DOHH2 (cell line): ENCODE data around the gene PHRF1.

Experiments used
- H3F3A ChIP-seq: fragments of 200-600 bp; sonication (generic), shearing (Covaris generic); 2 replicates; pipeline ENCODE4 v1.6.0; 2016; ENCODE audit warnings: antibody characterized with exemption, mild to moderate bottlenecking; ENCODE audit not compliant: control insufficient read depth, insufficient read depth
- H3K27ac ChIP-seq: fragments of 200-600 bp; sonication (generic); 2 replicates; pipeline ENCODE4 v1.5.1; 2014; ENCODE audit warnings: low read depth, mild to moderate bottlenecking, low read length, moderate library complexity
- H3K27me3 ChIP-seq: fragments of 200-600 bp; sonication (generic); 2 replicates; pipeline ENCODE4 v1.6.1; 2014; ENCODE audit warnings: mild to moderate bottlenecking, low read length, mixed read lengths; ENCODE audit not compliant: control insufficient read depth
- H3K36me3 ChIP-seq: fragments of 200-600 bp; sonication (generic); 2 replicates; pipeline ENCODE4 v1.6.1; 2014; ENCODE audit warnings: mild to moderate bottlenecking, low read length, moderate library complexity, mixed read lengths; ENCODE audit not compliant: control insufficient read depth
- H3K4me1 ChIP-seq: fragments of 200-600 bp; sonication (generic); 2 replicates; pipeline ENCODE4 v1.6.1; 2014; ENCODE audit warnings: mild to moderate bottlenecking, low read length, mixed read lengths; ENCODE audit not compliant: control insufficient read depth
- H3K4me2 ChIP-seq: fragments of 200-600 bp; sonication (generic); 2 replicates; pipeline ENCODE4 v1.6.0; 2014; ENCODE audit warnings: mild to moderate bottlenecking, low read length, moderate library complexity
- H3K4me3 ChIP-seq: fragments of 200-600 bp; sonication (generic); 2 replicates; pipeline ENCODE4 v1.5.1; 2014; ENCODE audit warnings: mild to moderate bottlenecking, low read length, mixed read lengths
- H3K79me2 ChIP-seq: fragments of 200-600 bp; sonication (generic); 2 replicates; pipeline ENCODE4 v1.6.1; 2014; ENCODE audit warnings: mild to moderate bottlenecking, low read length, mixed read lengths; ENCODE audit not compliant: control insufficient read depth
- H3K9me2 ChIP-seq: fragments of 200-600 bp; sonication (generic); replicated peaks from 2 replicates; pipeline ENCODE4 v1.6.1; 2014; ENCODE audit warnings: mild to moderate bottlenecking, low read length, mixed read lengths; ENCODE audit not compliant: control insufficient read depth
- H3K9me3 ChIP-seq: fragments of 200-600 bp; sonication (generic); 2 replicates; pipeline ENCODE4 v1.6.1; 2014; ENCODE audit warnings: antibody characterized with exemption, low read length, mixed read lengths; ENCODE audit not compliant: control insufficient read depth, insufficient read depth
- H4K20me1 ChIP-seq: fragments of 200-600 bp; sonication (generic); 2 replicates; pipeline ENCODE4 v1.6.0; 2014; ENCODE audit warnings: low read depth, mild to moderate bottlenecking, antibody characterized with exemption, low read length, moderate library complexity; ENCODE audit not compliant: control insufficient read depth, insufficient read depth
- CTCF ChIP-seq: fragments of 200-600 bp; sonication (generic); IDR thresholded peaks from one replicate; pipeline ENCODE4 v1.5.1; 2014; ENCODE audit warnings: antibody characterized with exemption, mild to moderate bottlenecking, low read depth, low read length; ENCODE audit not compliant: poor library complexity, severe bottlenecking
- EZH2phosphoT487 ChIP-seq: fragments of 200-600 bp; sonication (generic); IDR thresholded peaks from 2 replicates; pipeline ENCODE4 v1.6.1; 2017; ENCODE audit warnings: borderline replicate concordance, mild to moderate bottlenecking, antibody characterized with exemption, low read length, moderate library complexity, mixed read lengths

PHRF1 gene

GRCh38 chr11:617912-618682 lies 41.8 kb downstream of the PHRF1 start:
- TF ChIP-seq EZH2phosphoT487 = no peak
- TF ChIP-seq CTCF = no peak
- H3K4me1 ChIP-seq = peaks cover 30% of the 10 kb centered on the region
- H3K27me3 ChIP-seq = no peaks in the 10 kb centered on the region
- peaks cover 6% of the 10 kb centered on the region for H4K20me1 ChIP-seq
- no peak overlapping the region for H3K27ac ChIP-seq
- peaks cover 13% of the 10 kb centered on the region for H3K36me3 ChIP-seq
- peaks cover 6% of the 10 kb centered on the region for H3K79me2 ChIP-seq
- no peaks in the 10 kb centered on the region for H3K9me2 ChIP-seq
- 0 out of 2 replicates have a peak, but pooled peaks cover 3% of the 10 kb centered on the region for H3F3A ChIP-seq
- H3K4me2 ChIP-seq = no peak overlapping the region
- no peak overlapping the region for H3K4me3 ChIP-seq
- H3K9me3 ChIP-seq = no peaks in the 10 kb centered on the region

DNA sequence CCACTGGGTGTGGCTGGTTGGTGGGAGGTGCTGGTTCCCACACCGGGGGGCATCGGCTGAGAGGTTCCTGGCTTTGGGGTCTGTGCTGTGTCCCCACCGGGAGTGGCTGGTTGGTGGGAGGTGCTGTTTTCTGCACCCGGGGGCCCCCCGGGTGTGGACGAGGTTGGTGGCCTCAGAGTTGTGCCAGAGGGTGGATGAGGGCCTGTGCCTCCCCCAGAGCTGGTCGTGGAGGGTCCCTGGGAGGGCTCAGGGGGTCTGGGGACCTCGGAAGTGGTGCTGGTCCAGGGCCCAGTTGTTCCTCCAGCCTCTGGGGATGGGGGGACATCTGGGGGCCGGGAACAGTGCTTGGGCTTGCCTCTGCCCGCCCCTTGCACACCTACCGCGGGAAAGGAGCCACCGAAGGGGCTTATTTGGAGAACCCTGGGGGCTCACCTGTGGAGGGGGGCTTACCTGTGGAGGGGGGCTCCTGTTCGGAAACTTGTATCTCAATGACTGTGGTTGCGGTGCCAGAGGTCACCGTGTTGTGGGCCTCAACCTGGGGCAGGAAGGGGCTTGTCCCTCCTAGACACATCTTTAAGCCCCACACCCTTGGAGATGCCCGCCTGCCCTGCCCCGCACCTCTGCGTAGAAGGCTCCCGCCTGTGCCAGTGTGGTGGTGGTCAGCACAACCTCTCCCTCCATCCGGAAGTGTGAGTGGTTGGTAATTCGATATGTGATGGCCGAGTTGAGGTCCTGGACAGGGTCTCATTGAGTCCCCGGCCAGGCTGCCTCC lies 42.8 kb downstream of the PHRF1 start:
- H3K4me3 ChIP-seq = no peak overlapping the region
- peaks cover 21% of the 10 kb centered on the region for H3K4me1 ChIP-seq
- no peaks in the 10 kb centered on the region for H3K27me3 ChIP-seq
- H3K79me2 ChIP-seq = peaks cover 6% of the 10 kb centered on the region
- 0 out of 2 replicates have a peak, but pooled peaks cover 3% of the 10 kb centered on the region for H3F3A ChIP-seq
- no peak for TF ChIP-seq EZH2phosphoT487
- H3K27ac ChIP-seq = no peak overlapping the region
- no peak overlapping the region for H3K4me2 ChIP-seq
- no peaks in the 10 kb centered on the region for H3K9me3 ChIP-seq
- peaks cover 10% of the 10 kb centered on the region; the same call in 1 of the 2 replicates for H3K36me3 ChIP-seq
- peaks cover 3% of the 10 kb centered on the region; the same call in 1 of the 2 replicates for H4K20me1 ChIP-seq
- no peaks in the 10 kb centered on the region for H3K9me2 ChIP-seq

DNA sequence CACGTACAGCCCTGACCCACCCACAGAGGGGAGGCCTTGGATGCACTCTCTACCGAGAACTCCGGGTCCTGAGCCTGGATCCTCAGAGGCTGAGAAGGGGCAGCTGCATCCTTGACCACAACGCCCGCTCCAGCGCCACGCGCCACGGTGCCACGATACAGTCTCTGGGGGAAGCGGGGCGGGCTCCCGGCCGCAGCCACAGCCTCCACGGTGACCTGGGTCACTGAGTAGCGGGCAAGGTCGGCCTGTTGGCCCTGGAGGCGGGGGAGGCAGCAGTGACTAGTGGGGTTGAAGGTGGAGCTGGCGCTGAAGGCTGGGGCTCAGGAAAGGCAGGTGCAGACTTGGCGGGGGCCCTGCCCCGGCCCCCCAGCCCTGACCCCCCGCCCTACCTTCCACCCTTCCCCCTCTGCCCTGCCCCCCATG lies 43.4 kb downstream of the PHRF1 start:
- Histone ChIP-seq H3K9me2 (no peaks in the 10 kb centered on the region), H3K4me1 (peaks cover 17% of the 10 kb centered on the region), H3K27me3 (no peaks in the 10 kb centered on the region), H4K20me1 (no peaks in the 10 kb centered on the region), H3K9me3 (no peaks in the 10 kb centered on the region), H3K79me2 (peaks cover 6% of the 10 kb centered on the region; the same call in 1 of the 2 replicates), H3K4me2 (no peak overlapping the region), H3K4me3 (no peak overlapping the region), H3K36me3 (peaks cover 7% of the 10 kb centered on the region; the same call in 1 of the 2 replicates), H3K27ac (no peak overlapping the region), H3F3A (0 out of 2 replicates have a peak, but pooled peaks cover 3% of the 10 kb centered on the region)
- no peak for TF ChIP-seq CTCF
- TF ChIP-seq EZH2phosphoT487 = no peak
